ENCODE results near the gene GFRA1. TPM values are rescaled to one million over a fixed set of nuclear protein-coding genes. Genes with fewer than 3 reads are reported as not detected.

GFRA1 gene
- total RNA-seq, 1 donor from 2014 or later: 4.2 TPM

DNA sequence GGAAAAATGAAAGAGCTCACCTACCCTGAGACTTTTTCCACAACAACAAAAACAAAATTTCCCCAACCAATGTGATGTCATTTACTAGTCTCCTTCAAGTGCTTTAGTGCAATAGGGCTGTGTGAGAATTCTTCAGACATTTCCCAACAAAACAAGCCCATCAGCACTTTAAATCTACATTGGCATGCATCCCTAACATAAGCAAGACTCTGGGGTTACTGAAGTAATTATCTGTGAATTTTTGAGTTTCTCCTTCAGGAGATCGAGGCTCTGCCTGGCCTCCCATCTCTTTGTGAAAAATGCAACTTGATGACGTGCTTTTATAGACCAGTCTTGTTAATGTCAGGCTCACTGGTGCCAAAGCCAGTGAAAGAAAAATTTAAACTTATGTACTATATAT is 255.6 kb downstream of the GFRA1 start:
- no peaks in the 10 kb centered on the region for H3K9me3 Mint-ChIP-seq (ENCODE audit: unreplicated experiment)
- H3K4me3 Mint-ChIP-seq (ENCODE audit: unreplicated experiment): no peak overlapping the region
- no peaks in the 10 kb centered on the region for H3K36me3 Mint-ChIP-seq (ENCODE audit: low read depth, unreplicated experiment)
- H3K4me1 Mint-ChIP-seq (ENCODE audit: unreplicated experiment): no peaks in the 10 kb centered on the region
- TF ChIP-seq, protein P1, sequence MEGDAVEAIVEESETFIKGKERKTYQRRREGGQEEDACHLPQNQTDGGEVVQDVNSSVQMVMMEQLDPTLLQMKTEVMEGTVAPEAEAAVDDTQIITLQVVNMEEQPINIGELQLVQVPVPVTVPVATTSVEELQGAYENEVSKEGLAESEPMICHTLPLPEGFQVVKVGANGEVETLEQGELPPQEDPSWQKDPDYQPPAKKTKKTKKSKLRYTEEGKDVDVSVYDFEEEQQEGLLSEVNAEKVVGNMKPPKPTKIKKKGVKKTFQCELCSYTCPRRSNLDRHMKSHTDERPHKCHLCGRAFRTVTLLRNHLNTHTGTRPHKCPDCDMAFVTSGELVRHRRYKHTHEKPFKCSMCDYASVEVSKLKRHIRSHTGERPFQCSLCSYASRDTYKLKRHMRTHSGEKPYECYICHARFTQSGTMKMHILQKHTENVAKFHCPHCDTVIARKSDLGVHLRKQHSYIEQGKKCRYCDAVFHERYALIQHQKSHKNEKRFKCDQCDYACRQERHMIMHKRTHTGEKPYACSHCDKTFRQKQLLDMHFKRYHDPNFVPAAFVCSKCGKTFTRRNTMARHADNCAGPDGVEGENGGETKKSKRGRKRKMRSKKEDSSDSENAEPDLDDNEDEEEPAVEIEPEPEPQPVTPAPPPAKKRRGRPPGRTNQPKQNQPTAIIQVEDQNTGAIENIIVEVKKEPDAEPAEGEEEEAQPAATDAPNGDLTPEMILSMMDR (IDR thresholded peaks at IDR 0.05; ENCODE audit: unreplicated experiment): no peak
- H3K27ac Mint-ChIP-seq (ENCODE audit: unreplicated experiment): no peak overlapping the region
- no peak for DNase-seq (ENCODE audit: low spot score)
- H3K27me3 Mint-ChIP-seq (ENCODE audit: unreplicated experiment): peaks cover 4% of the 10 kb centered on the region

DNA sequence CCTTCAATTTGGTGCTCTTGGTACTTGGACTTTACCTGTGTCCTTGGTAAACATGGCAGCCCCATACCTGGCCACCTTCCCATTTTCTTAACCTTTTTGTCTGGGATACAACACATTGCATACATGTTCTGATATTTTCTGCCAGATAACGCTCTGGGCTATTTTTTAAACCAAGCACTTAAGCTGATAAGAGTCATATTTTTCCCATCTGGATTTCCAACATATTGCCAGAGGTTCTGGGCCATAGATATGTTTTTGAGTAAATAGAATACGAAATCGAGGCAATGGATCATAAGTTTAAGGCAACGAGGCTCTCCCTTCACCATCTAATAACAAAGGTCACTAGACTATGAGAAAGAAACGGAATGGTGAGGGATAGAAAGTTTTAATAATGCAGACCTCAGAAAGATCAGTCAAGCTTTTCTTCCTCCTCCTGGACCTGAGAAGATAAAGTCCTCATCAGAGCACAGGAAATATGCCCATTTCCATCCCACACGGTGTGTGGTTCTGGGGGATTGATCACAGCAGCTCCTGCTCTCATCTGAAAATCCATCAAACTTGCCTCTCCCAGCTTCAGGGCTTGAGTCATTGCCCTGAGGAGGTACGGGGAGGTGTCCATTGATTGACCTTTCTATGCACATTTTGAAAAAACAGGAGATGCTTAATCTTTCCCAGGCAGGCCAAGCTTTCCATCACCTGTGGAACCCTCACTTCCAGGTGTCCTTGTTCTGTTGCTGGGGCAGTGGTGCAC is 257.2 kb downstream of the GFRA1 start:
- Mint-ChIP-seq H3K9me3 (ENCODE audit: unreplicated experiment) (no peaks in the 10 kb centered on the region), H3K27me3 (ENCODE audit: unreplicated experiment) (peaks cover 4% of the 10 kb centered on the region), H3K4me1 (ENCODE audit: unreplicated experiment) (no peaks in the 10 kb centered on the region), H3K36me3 (ENCODE audit: low read depth, unreplicated experiment) (no peaks in the 10 kb centered on the region), H3K27ac (ENCODE audit: unreplicated experiment) (no peak overlapping the region), H3K4me3 (ENCODE audit: unreplicated experiment) (no peak overlapping the region)
- TF ChIP-seq, protein P1 (IDR thresholded peaks at IDR 0.05; ENCODE audit: unreplicated experiment): no peak
- DNase-seq (ENCODE audit: low spot score): no peak

DNA sequence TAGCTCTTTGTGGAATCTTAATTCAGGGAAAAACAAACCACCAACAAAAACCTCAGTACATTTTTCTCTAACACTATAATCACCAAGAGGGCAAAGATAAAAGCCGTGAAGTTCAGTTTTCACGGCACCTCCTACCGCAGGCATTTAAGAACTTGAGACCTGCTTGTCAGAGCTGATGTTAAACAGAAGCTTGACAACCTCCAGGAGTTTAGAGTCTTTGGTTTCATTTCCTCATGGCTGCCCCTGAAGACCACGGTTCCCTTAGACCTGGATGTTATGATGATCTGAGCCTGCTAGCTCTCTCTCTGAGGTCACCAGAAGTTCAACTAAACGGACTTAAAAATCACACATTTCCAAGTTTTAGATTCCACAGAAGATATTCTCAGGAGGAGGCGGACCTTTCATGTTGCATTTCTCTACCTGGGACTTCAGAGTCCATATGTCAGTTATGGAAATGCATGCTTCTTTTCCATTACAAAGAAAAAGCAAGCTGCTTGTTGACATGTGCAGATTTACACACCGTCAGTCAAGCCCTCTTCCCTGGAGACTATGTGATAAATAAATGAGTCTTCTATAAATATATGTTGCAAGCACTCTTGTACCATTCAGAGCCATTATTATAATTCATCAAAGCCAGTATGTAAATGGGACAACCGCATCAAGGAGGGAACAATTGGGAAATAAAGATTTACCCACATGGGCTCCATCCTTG is 258.0 kb downstream of the GFRA1 start:
- no peak overlapping the region for H3K27ac Mint-ChIP-seq (ENCODE audit: unreplicated experiment)
- H3K27me3 Mint-ChIP-seq (ENCODE audit: unreplicated experiment): peaks cover 4% of the 10 kb centered on the region
- H3K4me1 Mint-ChIP-seq (ENCODE audit: unreplicated experiment): no peaks in the 10 kb centered on the region
- no peaks in the 10 kb centered on the region for H3K36me3 Mint-ChIP-seq (ENCODE audit: low read depth, unreplicated experiment)
- TF ChIP-seq, protein P1 (IDR thresholded peaks at IDR 0.05; ENCODE audit: unreplicated experiment): no peak
- no peak for DNase-seq (ENCODE audit: low spot score)
- no peaks in the 10 kb centered on the region for H3K9me3 Mint-ChIP-seq (ENCODE audit: unreplicated experiment)
- H3K4me3 Mint-ChIP-seq (ENCODE audit: unreplicated experiment): no peak overlapping the region

DNA sequence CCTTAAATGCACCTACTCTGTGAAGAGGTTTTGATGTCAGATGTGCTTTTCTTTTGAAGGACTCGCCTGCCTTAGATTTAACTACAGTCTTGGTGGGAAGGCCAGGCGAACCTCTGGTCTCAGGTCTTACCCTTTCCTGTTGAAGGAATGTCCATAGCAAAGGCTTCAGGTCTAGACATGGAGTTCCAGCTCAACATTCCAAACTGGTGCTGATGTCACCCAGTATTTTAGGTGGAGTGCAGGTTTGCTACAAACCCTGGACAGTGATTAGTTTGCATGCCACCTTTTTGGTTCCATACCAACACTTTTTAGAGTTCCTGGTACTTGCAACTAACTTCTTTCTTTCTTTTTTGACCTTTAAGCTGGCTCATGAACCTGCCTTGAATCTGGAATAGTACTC is 258.7 kb downstream of the GFRA1 start:
- no peaks in the 10 kb centered on the region for H3K36me3 Mint-ChIP-seq (ENCODE audit: low read depth, unreplicated experiment)
- no peaks in the 10 kb centered on the region for H3K9me3 Mint-ChIP-seq (ENCODE audit: unreplicated experiment)
- H3K27me3 Mint-ChIP-seq (ENCODE audit: unreplicated experiment): peaks cover 4% of the 10 kb centered on the region
- no peaks in the 10 kb centered on the region for H3K4me1 Mint-ChIP-seq (ENCODE audit: unreplicated experiment)
- no peak overlapping the region for H3K4me3 Mint-ChIP-seq (ENCODE audit: unreplicated experiment)
- TF ChIP-seq, protein P1 (IDR thresholded peaks at IDR 0.05; ENCODE audit: unreplicated experiment): no peak
- H3K27ac Mint-ChIP-seq (ENCODE audit: unreplicated experiment): no peak overlapping the region
- DNase-seq (ENCODE audit: low spot score): no peak

DNA sequence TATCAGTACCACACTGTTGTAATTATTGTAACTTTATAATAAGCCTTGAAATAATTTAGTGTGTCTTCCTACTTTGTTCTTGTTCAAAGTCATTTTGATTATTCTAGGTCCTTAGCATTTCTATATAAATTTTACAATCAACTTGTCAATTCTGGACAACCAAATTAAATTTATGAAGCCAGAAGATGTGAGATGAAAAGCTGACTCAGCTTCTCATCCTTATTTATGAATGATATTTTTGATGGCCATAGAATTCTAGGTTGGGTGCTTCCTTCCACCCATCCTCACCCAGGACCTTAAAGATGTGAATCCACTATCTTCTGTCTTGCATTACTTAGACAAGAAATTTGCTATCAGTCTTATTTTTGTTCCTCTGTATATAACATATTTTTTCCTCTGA is 261.1 kb downstream of the GFRA1 start:
- Mint-ChIP-seq H3K4me1 (ENCODE audit: unreplicated experiment) (no peaks in the 10 kb centered on the region), H3K36me3 (ENCODE audit: low read depth, unreplicated experiment) (no peaks in the 10 kb centered on the region), H3K27ac (ENCODE audit: unreplicated experiment) (no peak overlapping the region), H3K27me3 (ENCODE audit: unreplicated experiment) (no peaks in the 10 kb centered on the region), H3K4me3 (ENCODE audit: unreplicated experiment) (no peak overlapping the region), H3K9me3 (ENCODE audit: unreplicated experiment) (no peaks in the 10 kb centered on the region)
- DNase-seq (ENCODE audit: low spot score): no peak
- TF ChIP-seq, protein P1 (IDR thresholded peaks at IDR 0.05; ENCODE audit: unreplicated experiment): no peak

Measured in endothelial cell (in vitro differentiated cells).